Measurements from ENCODE around the gene ZNF492.
"Not testable (repeated sequence)": the region's sequence is repeated elsewhere in the genome, so short reads cannot be mapped to it uniquely, and the experiment has no call there.

Gene ZNF492

GRCh38 chr19:22633706-22634449 lies at the start of gene ZNF492:
Gene ZNF492 (plus strand): TSS chr19:22634324. CDS start chr19:22653400, 19,076 bp downstream.
- H3K4me1 Mint-ChIP-seq, H3K27me3 Mint-ChIP-seq, H3K9me3 Mint-ChIP-seq: not testable (repeated sequence)
- DNase-seq: peak; percentile 69 to 89
- ATAC-seq: peak; percentile 98
- peak within 1 kb of the TSS; percentile 98 for H3K27ac Mint-ChIP-seq
- H3K4me3 Mint-ChIP-seq: peak within 1 kb of the TSS; percentile 92 to 99

GRCh38 chr19:22595422-22595821 lies 38.7 kb upstream of the ZNF492 start:
- DNase-seq (no peak), ATAC-seq (no peak)
- Mint-ChIP-seq H3K4me1 (no peaks in the 10 kb centered on the region), H3K27me3 (peaks cover 22% of the 10 kb centered on the region), H3K4me3 (no peak overlapping the region), H3K9me3 (peaks cover 7 to 50% of the 10 kb centered on the region in 2 donors), H3K27ac (no peak overlapping the region)

- no peak for DNase-seq
- Mint-ChIP-seq H3K27ac (peak overlapping the region in 1 of 2 donors; percentile 80), H3K4me3 (no peak overlapping the region), H3K9me3 (peaks cover 6 to 51% of the 10 kb centered on the region in 2 donors), H3K4me1 (no peaks in the 10 kb centered on the region), H3K27me3 (peaks cover 22% of the 10 kb centered on the region)
- no peak for ATAC-seq
These were observed 38.2 kb upstream of the ZNF492 start for GRCh38 chr19:22595918-22596341.

GRCh38 chr19:22600690-22601648 lies 33.2 kb upstream of the ZNF492 start:
- peaks cover 6 to 44% of the 10 kb centered on the region in 2 donors for H3K9me3 Mint-ChIP-seq
- ATAC-seq (no peak), DNase-seq (no peak)
- peaks cover 20% of the 10 kb centered on the region for H3K27me3 Mint-ChIP-seq
- no peaks in the 10 kb centered on the region for H3K4me1 Mint-ChIP-seq
- no peak overlapping the region for H3K27ac Mint-ChIP-seq
- H3K4me3 Mint-ChIP-seq: no peak overlapping the region

GRCh38 chr19:22601906-22602630 lies 32.1 kb upstream of the ZNF492 start:
- DNase-seq (no peak), ATAC-seq (no peak)
- Mint-ChIP-seq H3K27me3 (peaks cover 20% of the 10 kb centered on the region), H3K27ac (peak overlapping the region in 1 of 2 donors; percentile 61), H3K4me1 (no peaks in the 10 kb centered on the region), H3K9me3 (peaks cover 13 to 45% of the 10 kb centered on the region in 2 donors), H3K4me3 (no peak overlapping the region)

GRCh38 chr19:22602631-22603272 lies 31.4 kb upstream of the ZNF492 start:
- ATAC-seq (no peak), DNase-seq (no peak)
- no peak overlapping the region for H3K4me3 Mint-ChIP-seq
- peaks cover 20% of the 10 kb centered on the region for H3K27me3 Mint-ChIP-seq
- H3K27ac Mint-ChIP-seq: peak overlapping the region in 1 of 2 donors; percentile 61
- H3K9me3 Mint-ChIP-seq: peaks cover 13 to 52% of the 10 kb centered on the region in 2 donors
- no peaks in the 10 kb centered on the region for H3K4me1 Mint-ChIP-seq

- Mint-ChIP-seq H3K4me3 (no peak overlapping the region), H3K27me3 (peaks cover 20% of the 10 kb centered on the region), H3K4me1 (no peaks in the 10 kb centered on the region), H3K9me3 (peaks cover 13 to 47% of the 10 kb centered on the region in 2 donors), H3K27ac (peak overlapping the region in 1 of 2 donors; percentile 31)
- no peak for DNase-seq
- ATAC-seq: no peak
These were observed 30.3 kb upstream of the ZNF492 start for GRCh38 chr19:22603518-22604440.

GRCh38 chr19:22604571-22605274 lies 29.4 kb upstream of the ZNF492 start:
- no peak overlapping the region for H3K4me3 Mint-ChIP-seq
- no peaks in the 10 kb centered on the region for H3K4me1 Mint-ChIP-seq
- H3K9me3 Mint-ChIP-seq: peaks cover 7 to 38% of the 10 kb centered on the region in 2 donors
- peaks cover 11% of the 10 kb centered on the region for H3K27me3 Mint-ChIP-seq
- DNase-seq (no peak), ATAC-seq (no peak)
- H3K27ac Mint-ChIP-seq: no peak overlapping the region

- ATAC-seq (no peak), DNase-seq (no peak)
- Mint-ChIP-seq H3K27me3 (peaks cover 12% of the 10 kb centered on the region), H3K9me3 (peaks cover 7 to 43% of the 10 kb centered on the region in 2 donors), H3K4me3 (no peak overlapping the region), H3K27ac (no peak overlapping the region), H3K4me1 (no peaks in the 10 kb centered on the region)
These were observed 28.6 kb upstream of the ZNF492 start for GRCh38 chr19:22605275-22606211.

- Mint-ChIP-seq H3K27me3 (peaks cover 12% of the 10 kb centered on the region), H3K9me3 (peaks cover 7 to 44% of the 10 kb centered on the region in 2 donors), H3K27ac (no peak overlapping the region), H3K4me1 (no peaks in the 10 kb centered on the region), H3K4me3 (no peak overlapping the region)
- ATAC-seq (no peak), DNase-seq (no peak)
These were observed 27.9 kb upstream of the ZNF492 start for GRCh38 chr19:22606212-22606553.

- Mint-ChIP-seq H3K27ac (no peak overlapping the region), H3K4me3 (no peak overlapping the region), H3K4me1 (no peaks in the 10 kb centered on the region), H3K27me3 (peaks cover 12% of the 10 kb centered on the region), H3K9me3 (peaks cover 7 to 49% of the 10 kb centered on the region in 2 donors)
- DNase-seq: no peak
- ATAC-seq: no peak
These were observed 27.0 kb upstream of the ZNF492 start for GRCh38 chr19:22606954-22607652.

- no peak for DNase-seq
- ATAC-seq: no peak
- Mint-ChIP-seq H3K9me3 (peaks cover 7 to 43% of the 10 kb centered on the region in 2 donors), H3K4me1 (no peaks in the 10 kb centered on the region), H3K27ac (no peak overlapping the region), H3K27me3 (peaks cover 6% of the 10 kb centered on the region), H3K4me3 (no peak overlapping the region)
These were observed 26.3 kb upstream of the ZNF492 start for GRCh38 chr19:22607653-22608430.
